ENCODE results near the gene ARHGAP26. TPM values are rescaled to one million over a fixed set of nuclear protein-coding genes. Genes with fewer than 3 reads are reported as not detected.
A peak's percentile ranks its signal among the peaks of the same experiment; 100 is the strongest.

The ARHGAP26 gene
- total and polyA plus RNA-seq, 5 donors from 2014 or later = 2.8 to 40.5 (median 5.4) TPM

- no peaks in the 10 kb centered on the region for H3K36me3 ChIP-seq (ENCODE audit: control insufficient read depth, insufficient read depth, low read length)
- no peak overlapping the region for H3K27ac Mint-ChIP-seq
- no peaks in the 10 kb centered on the region for H3K36me3 Mint-ChIP-seq
- H3K27ac ChIP-seq (ENCODE audit: insufficient read depth, low read length, poor library complexity, severe bottlenecking) = no peak overlapping the region
- no peak overlapping the region for H3K4me3 Mint-ChIP-seq
- H3K4me3 ChIP-seq (ENCODE audit: low read depth, low read length) = no peak overlapping the region
- DNase-seq = no peak
- no peaks in the 10 kb centered on the region for H3K9me3 ChIP-seq (ENCODE audit: control insufficient read depth in 2 of 2, low read length in 2 of 2)
- peaks cover 4 to 19% (median 12%) of the 10 kb centered on the region in 4 donors for H3K4me1 Mint-ChIP-seq
- H3K9me3 Mint-ChIP-seq = peaks cover 0 to 1% (median 0%) of the 10 kb centered on the region in 7 donors
- ATAC-seq (ENCODE audit: low read depth in 2 of 2) = no peak
- H3K4me1 ChIP-seq (ENCODE audit: control insufficient read depth, insufficient read depth, low read length, poor library complexity, severe bottlenecking) = no peaks in the 10 kb centered on the region
- H3K27me3 ChIP-seq (ENCODE audit: control insufficient read depth, insufficient read depth, low read length) = no peaks in the 10 kb centered on the region
- no peaks in the 10 kb centered on the region for H3K27me3 Mint-ChIP-seq
Observed at GRCh38 chr5:142838845-142839244, 68.7 kb downstream of the ARHGAP26 start.

- Mint-ChIP-seq H3K4me1 (peaks cover 8 to 19% (median 12%) of the 10 kb centered on the region in 4 donors), H3K27ac (no peak overlapping the region)
- no peak overlapping the region for H3K4me3 ChIP-seq (ENCODE audit: low read depth, low read length)
Observed at GRCh38 chr5:142839711-142840346, 69.7 kb downstream of the ARHGAP26 start.

GRCh38 chr5:142840575-142840974 lies 70.4 kb downstream of the ARHGAP26 start:
- Histone ChIP-seq H3K36me3 (ENCODE audit: control insufficient read depth, insufficient read depth, low read length) (no peaks in the 10 kb centered on the region), H3K4me1 (ENCODE audit: control insufficient read depth, insufficient read depth, low read length, poor library complexity, severe bottlenecking) (no peaks in the 10 kb centered on the region)

More at GRCh38 chr5:142839711-142840346, 69.7 kb downstream of the ARHGAP26 start:
- Histone ChIP-seq H3K27ac (ENCODE audit: insufficient read depth, low read length, poor library complexity, severe bottlenecking) (no peak overlapping the region), H3K4me1 (ENCODE audit: control insufficient read depth, insufficient read depth, low read length, poor library complexity, severe bottlenecking) (no peaks in the 10 kb centered on the region), H3K9me3 (ENCODE audit: control insufficient read depth in 2 of 2, low read length in 2 of 2) (no peaks in the 10 kb centered on the region), H3K36me3 (ENCODE audit: control insufficient read depth, insufficient read depth, low read length) (no peaks in the 10 kb centered on the region), H3K27me3 (ENCODE audit: control insufficient read depth, insufficient read depth, low read length) (no peaks in the 10 kb centered on the region)
- H3K9me3 Mint-ChIP-seq = peaks cover 0 to 1% (median 0%) of the 10 kb centered on the region in 7 donors
- H3K27me3 Mint-ChIP-seq = no peaks in the 10 kb centered on the region
- ATAC-seq (ENCODE audit: low read depth in 2 of 2) = no peak
- no peak for DNase-seq
- no peaks in the 10 kb centered on the region for H3K36me3 Mint-ChIP-seq
- no peak overlapping the region for H3K4me3 Mint-ChIP-seq

GRCh38 chr5:142841511-142842265 lies 71.5 kb downstream of the ARHGAP26 start:
- Mint-ChIP-seq H3K27me3 (no peaks in the 10 kb centered on the region), H3K4me3 (no peak overlapping the region), H3K9me3 (peaks cover 0 to 1% (median 0%) of the 10 kb centered on the region in 7 donors), H3K27ac (no peak overlapping the region), H3K4me1 (peaks cover 0 to 23% (median 18%) of the 10 kb centered on the region in 4 donors), H3K36me3 (no peaks in the 10 kb centered on the region)
- no peak for ATAC-seq (ENCODE audit: low read depth in 2 of 2)
- Histone ChIP-seq H3K9me3 (ENCODE audit: control insufficient read depth in 2 of 2, low read length in 2 of 2) (no peaks in the 10 kb centered on the region), H3K27ac (ENCODE audit: insufficient read depth, low read length, poor library complexity, severe bottlenecking) (no peak overlapping the region), H3K4me3 (ENCODE audit: low read depth, low read length) (no peak overlapping the region), H3K27me3 (ENCODE audit: control insufficient read depth, insufficient read depth, low read length) (no peaks in the 10 kb centered on the region), H3K4me1 (ENCODE audit: control insufficient read depth, insufficient read depth, low read length, poor library complexity, severe bottlenecking) (no peaks in the 10 kb centered on the region), H3K36me3 (ENCODE audit: control insufficient read depth, insufficient read depth, low read length) (no peaks in the 10 kb centered on the region)
- DNase-seq = no peak

More at GRCh38 chr5:142840575-142840974, 70.4 kb downstream of the ARHGAP26 start:
- ATAC-seq (ENCODE audit: low read depth in 2 of 2) (no peak), DNase-seq (no peak)
- no peak overlapping the region for H3K27ac Mint-ChIP-seq
- H3K9me3 Mint-ChIP-seq = peaks cover 0 to 1% (median 0%) of the 10 kb centered on the region in 7 donors
- H3K4me1 Mint-ChIP-seq = peaks cover 8 to 17% (median 14%) of the 10 kb centered on the region in 4 donors
- Histone ChIP-seq H3K27me3 (ENCODE audit: control insufficient read depth, insufficient read depth, low read length) (no peaks in the 10 kb centered on the region), H3K4me3 (ENCODE audit: low read depth, low read length) (no peak overlapping the region), H3K27ac (ENCODE audit: insufficient read depth, low read length, poor library complexity, severe bottlenecking) (no peak overlapping the region), H3K9me3 (ENCODE audit: control insufficient read depth in 2 of 2, low read length in 2 of 2) (no peaks in the 10 kb centered on the region)
- no peak overlapping the region for H3K4me3 Mint-ChIP-seq
- no peaks in the 10 kb centered on the region for H3K27me3 Mint-ChIP-seq
- H3K36me3 Mint-ChIP-seq = no peaks in the 10 kb centered on the region

GRCh38 chr5:142842994-142843905 lies 73.1 kb downstream of the ARHGAP26 start:
- ATAC-seq (ENCODE audit: low read depth in 2 of 2) = no peak
- no peaks in the 10 kb centered on the region for H3K9me3 ChIP-seq (ENCODE audit: control insufficient read depth in 2 of 2, low read length in 2 of 2)
- H3K27ac ChIP-seq (ENCODE audit: insufficient read depth, low read length, poor library complexity, severe bottlenecking) = no peak overlapping the region
- H3K36me3 ChIP-seq (ENCODE audit: control insufficient read depth, insufficient read depth, low read length) = no peaks in the 10 kb centered on the region
- no peaks in the 10 kb centered on the region for H3K4me1 ChIP-seq (ENCODE audit: control insufficient read depth, insufficient read depth, low read length, poor library complexity, severe bottlenecking)
- no peaks in the 10 kb centered on the region for H3K36me3 Mint-ChIP-seq
- no peak overlapping the region for H3K4me3 Mint-ChIP-seq
- no peak for DNase-seq
- H3K27ac Mint-ChIP-seq = peak overlapping the region in 1 of 3 donors; percentile 2
- peaks cover 0 to 1% (median 0%) of the 10 kb centered on the region in 7 donors for H3K9me3 Mint-ChIP-seq
- peaks cover 0 to 24% (median 19%) of the 10 kb centered on the region in 4 donors for H3K4me1 Mint-ChIP-seq
- no peak overlapping the region for H3K4me3 ChIP-seq (ENCODE audit: low read depth, low read length)
- no peaks in the 10 kb centered on the region for H3K27me3 ChIP-seq (ENCODE audit: control insufficient read depth, insufficient read depth, low read length)
- H3K27me3 Mint-ChIP-seq = no peaks in the 10 kb centered on the region

- peak overlapping the region in 1 of 4 donors; percentile 14 for H3K4me3 Mint-ChIP-seq
- Histone ChIP-seq H3K27ac (ENCODE audit: insufficient read depth, low read length, poor library complexity, severe bottlenecking) (no peak overlapping the region), H3K36me3 (ENCODE audit: control insufficient read depth, insufficient read depth, low read length) (no peaks in the 10 kb centered on the region), H3K4me1 (ENCODE audit: control insufficient read depth, insufficient read depth, low read length, poor library complexity, severe bottlenecking) (no peaks in the 10 kb centered on the region), H3K4me3 (ENCODE audit: low read depth, low read length) (no peak overlapping the region), H3K27me3 (ENCODE audit: control insufficient read depth, insufficient read depth, low read length) (no peaks in the 10 kb centered on the region), H3K9me3 (ENCODE audit: control insufficient read depth in 2 of 2, low read length in 2 of 2) (no peaks in the 10 kb centered on the region)
- no peaks in the 10 kb centered on the region for H3K27me3 Mint-ChIP-seq
- H3K27ac Mint-ChIP-seq = peak overlapping the region in 1 of 3 donors; percentile 39
- DNase-seq = no peak
- H3K36me3 Mint-ChIP-seq = no peaks in the 10 kb centered on the region
- ATAC-seq (ENCODE audit: low read depth in 2 of 2) = no peak
- H3K9me3 Mint-ChIP-seq = peaks cover 0 to 1% (median 0%) of the 10 kb centered on the region in 7 donors
- H3K4me1 Mint-ChIP-seq = peaks cover 0 to 31% (median 19%) of the 10 kb centered on the region in 4 donors
Observed at GRCh38 chr5:142844866-142845265, 74.7 kb downstream of the ARHGAP26 start.

GRCh38 chr5:142845402-142845921 lies 75.3 kb downstream of the ARHGAP26 start:
- Histone ChIP-seq H3K27me3 (ENCODE audit: control insufficient read depth, insufficient read depth, low read length) (no peaks in the 10 kb centered on the region), H3K4me1 (ENCODE audit: control insufficient read depth, insufficient read depth, low read length, poor library complexity, severe bottlenecking) (no peaks in the 10 kb centered on the region), H3K36me3 (ENCODE audit: control insufficient read depth, insufficient read depth, low read length) (no peaks in the 10 kb centered on the region), H3K4me3 (ENCODE audit: low read depth, low read length) (no peak overlapping the region), H3K9me3 (ENCODE audit: control insufficient read depth in 2 of 2, low read length in 2 of 2) (no peaks in the 10 kb centered on the region), H3K27ac (ENCODE audit: insufficient read depth, low read length, poor library complexity, severe bottlenecking) (no peak overlapping the region)
- peak overlapping the region in 2 of 3 donors; percentile 39 to 85 for H3K27ac Mint-ChIP-seq
- peaks cover 0 to 1% (median 0%) of the 10 kb centered on the region in 7 donors for H3K9me3 Mint-ChIP-seq
- H3K4me1 Mint-ChIP-seq = peaks cover 0 to 33% (median 17%) of the 10 kb centered on the region in 4 donors
- ATAC-seq (ENCODE audit: low read depth in 2 of 2) = peak; percentile 13 to 44
- no peaks in the 10 kb centered on the region for H3K27me3 Mint-ChIP-seq
- H3K36me3 Mint-ChIP-seq = no peaks in the 10 kb centered on the region
- DNase-seq = no peak
- H3K4me3 Mint-ChIP-seq = no peak overlapping the region
